Activated CD8-positive, alpha-beta memory T cell treated with anti-CD3 and anti-CD28 coated beads, Interleukin-2, amount 50 U/mL, for 1 hour (primary cell): Measurements from ENCODE around the gene CPXM2.

Experiments
- DNase-seq: peaks from one replicate; pipeline ENCODE4 v3.0.0-alpha.2; 2020; ENCODE audit errors: extremely low read depth

Gene CPXM2

GRCh38 chr10:123848564-123849457 lies 42.8 kb downstream of the CPXM2 start:
- DNase-seq = no peak

GRCh38 chr10:123847686-123848432 lies 43.7 kb downstream of the CPXM2 start:
- DNase-seq = no peak

- DNase-seq = no peak
These were observed 47.8 kb downstream of the CPXM2 start for GRCh38 chr10:123843835-123844234.

- no peak for DNase-seq
These were observed 48.8 kb downstream of the CPXM2 start for GRCh38 chr10:123842692-123843385.

DNA sequence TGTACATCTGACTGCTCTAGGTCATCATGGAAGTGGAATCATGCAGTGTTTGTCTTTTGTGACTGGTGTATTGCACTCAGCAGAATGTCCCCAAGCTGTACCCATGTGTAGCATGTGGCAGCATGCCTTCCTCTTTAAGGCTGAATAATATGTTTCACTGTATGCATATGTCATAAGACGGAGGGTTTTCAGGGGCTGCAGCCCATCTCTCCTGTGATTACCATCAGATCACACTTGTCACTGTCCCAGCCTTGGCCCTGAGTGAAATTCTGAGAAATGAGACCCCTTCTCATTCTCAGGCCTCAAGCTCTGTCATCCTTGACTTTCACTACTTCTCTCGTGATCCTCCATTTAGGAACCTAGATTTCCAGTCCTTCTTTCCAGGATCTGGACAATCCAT lies 50.0 kb downstream of the CPXM2 start:
- no peak for DNase-seq

DNA sequence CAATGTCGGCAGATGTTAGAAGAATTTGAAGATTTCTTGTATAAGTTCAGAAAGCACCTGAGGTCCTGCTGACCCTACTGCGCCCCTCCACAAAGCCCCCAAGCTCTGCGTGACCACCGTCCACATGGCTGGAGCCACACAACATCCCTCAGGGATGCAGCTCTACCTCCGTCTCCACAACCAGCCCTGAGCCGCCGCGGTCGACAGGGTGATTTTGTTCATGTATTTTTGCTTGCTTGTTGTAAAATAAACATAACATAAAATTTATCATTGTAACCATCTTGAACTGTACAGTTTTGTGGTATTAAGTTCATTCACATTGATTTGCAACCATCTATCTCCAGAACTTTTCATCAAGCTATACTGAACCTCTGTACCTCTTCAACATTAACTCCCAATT lies 50.5 kb downstream of the CPXM2 start:
- no peak for DNase-seq

DNA sequence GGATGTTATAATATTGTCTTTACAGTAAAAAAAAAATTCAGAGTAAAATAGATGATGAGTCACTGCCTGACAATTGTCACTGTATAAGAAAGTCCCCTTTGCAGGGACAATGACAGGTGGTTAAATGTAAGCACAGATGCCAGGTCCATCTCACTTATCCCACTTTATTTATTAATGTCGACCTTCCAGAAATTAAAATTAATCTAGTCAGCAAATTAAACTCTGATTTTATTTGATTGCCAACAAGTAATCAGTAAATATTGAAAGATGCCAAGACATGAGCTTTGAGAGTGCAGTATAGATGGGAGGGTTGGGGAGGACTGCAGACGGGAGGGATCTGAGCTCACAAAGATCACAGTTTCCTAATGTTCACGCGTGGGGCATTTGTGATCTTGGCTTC lies 50.9 kb downstream of the CPXM2 start:
- DNase-seq = no peak

DNA sequence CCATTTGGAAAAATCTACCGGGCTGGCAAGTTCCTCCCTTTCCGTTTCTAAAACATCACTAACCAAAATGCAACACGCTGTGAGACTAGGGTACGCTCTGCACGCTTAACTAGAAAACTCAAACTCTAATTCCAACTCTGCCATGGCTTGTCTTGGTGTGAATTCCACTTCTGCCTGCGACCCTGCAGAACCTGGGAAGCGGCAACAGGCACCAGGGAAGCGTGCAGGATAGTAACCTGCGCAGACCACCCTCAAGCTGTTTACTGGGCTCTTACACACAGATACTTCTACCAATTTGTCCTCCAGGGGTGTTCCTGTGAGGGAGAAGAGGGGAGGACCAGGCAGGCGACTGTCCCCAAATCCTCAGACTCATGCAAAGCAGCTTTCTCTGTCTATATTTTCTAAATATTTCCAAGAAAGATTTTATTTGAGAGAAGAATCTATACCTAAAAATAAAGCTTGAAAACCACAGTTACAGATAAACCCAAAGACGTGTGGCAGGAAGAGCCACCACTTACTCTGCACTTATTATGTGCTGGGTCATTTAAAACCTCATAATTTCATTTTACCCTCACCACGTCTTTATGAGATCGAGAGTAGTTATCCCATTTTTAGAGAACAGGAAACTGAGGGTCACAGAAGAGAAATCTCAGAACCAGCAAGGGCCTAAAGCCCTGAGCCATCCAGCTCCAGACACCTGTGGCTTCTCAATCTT lies 52.9 kb downstream of the CPXM2 start:
- no peak for DNase-seq

DNA sequence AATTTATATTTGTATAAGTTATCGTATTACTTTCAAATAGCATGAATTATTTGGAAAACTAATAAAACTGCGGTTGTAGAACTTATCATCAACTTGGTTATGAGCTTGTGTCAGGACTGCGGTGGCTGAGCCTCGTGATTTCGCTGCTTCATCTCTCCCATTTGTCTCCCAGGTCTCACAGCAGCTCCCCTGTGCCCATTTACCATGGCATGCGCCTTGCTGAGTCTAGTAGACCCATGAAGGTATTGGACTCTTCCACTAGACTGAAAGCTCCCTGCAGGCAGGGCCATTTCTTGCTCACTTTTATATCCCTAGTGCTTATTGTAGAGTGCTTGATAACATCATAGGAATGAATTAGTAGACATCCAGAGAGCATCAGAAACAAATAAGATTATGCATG lies 53.9 kb downstream of the CPXM2 start:
- DNase-seq = no peak

DNA sequence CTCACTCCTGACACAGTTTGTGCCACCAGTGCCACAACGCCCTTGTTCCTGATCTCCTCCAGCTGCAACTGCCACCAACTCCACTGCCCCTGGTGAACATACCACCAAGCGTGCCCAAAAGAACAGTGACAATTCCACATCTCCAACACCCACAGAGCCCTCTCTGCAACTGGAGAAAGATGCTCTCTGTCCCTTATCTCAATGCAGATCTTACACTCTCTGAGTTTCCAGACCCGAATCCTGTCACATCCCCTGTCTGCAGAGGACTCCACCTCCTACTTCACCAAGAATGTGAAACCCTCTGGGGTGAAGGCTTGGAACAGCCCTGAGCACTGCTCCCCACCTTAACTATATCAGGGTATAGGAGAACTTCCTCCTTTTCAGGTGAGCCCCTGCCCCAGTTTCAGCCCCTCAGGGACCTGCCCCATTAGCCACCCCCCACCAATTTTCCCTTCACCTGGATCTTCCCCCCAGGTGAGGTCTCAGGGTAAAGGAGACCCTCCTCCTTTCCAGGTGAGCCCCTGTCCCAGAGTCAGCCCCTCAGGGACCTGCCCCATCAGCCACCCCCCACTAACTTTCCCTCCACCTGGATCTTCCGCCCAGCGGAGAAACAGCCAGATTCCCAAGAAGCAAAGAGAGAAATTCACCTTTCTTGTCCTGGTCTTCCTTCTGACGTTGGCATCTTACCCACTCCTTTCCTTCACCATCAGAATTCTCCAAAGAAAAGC lies 55.0 kb downstream of the CPXM2 start:
- no peak for DNase-seq

- DNase-seq = no peak
These were observed 56.0 kb downstream of the CPXM2 start for GRCh38 chr10:123835575-123835974.

DNA sequence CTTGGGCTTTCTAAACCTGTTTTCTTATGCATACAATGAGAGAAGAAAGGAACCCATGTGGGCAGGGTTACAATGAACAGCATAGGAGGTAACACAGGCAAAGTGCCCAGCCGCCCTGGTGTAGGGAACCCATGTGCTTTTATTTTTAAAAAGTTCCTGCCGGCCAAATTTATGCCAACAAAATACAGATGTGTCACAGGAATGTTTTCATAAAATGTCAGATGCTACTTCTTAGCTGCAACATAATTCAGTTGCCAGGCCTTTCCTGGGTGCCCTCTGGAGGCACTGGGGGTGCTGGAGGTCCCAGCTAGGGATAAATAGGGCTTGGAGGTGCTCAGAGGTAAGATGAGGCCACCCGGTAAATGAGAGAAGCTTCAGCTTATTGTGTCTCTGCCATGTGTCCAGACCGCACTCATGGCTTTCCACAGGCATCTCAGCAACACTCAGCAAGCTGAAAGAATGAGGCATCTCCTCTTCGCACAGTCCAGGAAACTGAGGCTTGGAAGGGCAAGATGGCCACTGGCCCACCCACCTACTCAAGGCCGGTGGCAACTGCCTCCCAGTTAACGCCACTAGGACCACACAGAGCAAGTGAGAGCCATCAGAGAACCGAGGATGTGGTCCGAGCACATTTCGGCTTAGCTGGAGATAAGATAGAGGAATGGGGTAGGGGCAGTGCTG lies 58.3 kb downstream of the CPXM2 start:
- no peak for DNase-seq

DNA sequence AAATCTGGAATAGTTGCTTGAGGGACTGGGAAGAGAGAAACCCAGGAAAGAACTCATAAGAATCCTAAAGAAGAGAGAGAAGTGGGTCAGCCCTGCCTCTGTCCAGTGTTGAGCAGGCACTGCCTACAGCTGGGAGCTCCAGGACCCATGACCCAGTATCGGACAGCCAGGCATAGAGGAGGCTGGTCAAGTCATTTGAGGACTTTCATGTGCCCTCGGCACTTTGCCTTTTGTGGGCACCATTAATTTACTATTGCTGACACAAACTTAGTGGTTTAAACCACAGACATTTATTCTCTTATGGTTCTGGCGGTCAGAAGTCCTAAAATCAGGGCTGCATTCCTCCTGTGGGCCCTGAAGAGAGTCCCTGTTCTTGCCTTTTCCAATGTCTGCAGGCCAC lies 60.3 kb downstream of the CPXM2 start:
- DNase-seq = no peak

GRCh38 chr10:123821136-123821535 lies 70.5 kb downstream of the CPXM2 start:
- no peak for DNase-seq

DNA sequence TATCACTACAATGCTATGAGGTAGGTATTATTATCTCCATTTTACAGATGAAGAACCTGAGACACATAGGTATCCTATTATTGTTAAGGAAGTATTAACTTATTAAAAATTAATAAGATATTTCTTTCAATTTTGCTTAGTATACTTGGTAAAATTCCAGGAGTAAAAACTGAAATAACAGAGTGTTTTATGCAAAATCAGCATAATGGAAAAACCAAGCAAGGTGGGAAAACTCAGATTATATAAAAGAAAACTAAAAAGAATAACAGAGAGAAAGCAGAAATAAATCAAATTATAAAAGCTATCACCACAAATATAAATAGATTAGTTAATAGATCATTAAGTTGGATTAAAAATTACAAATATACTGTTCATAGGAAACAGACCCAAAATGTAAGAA lies 82.0 kb downstream of the CPXM2 start:
- DNase-seq = no peak

DNA sequence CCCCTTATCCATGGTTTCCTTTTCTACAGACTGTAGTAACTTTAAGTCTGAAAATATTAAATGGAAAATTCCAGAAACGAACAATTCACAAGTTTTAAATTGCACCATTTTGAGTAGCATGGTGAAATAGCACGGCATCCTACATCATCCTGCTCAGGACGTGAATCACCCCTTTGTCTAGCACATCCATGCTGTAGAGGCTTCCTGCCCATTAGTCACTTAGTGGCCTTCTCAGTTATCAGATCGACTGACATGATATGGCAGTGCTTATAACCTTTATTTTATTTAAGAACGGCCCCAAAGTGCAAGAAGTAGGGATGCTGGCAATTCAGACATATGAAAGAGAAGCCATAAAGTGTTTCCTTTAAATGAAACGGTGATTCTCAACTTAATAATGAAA lies 82.7 kb downstream of the CPXM2 start:
- no peak for DNase-seq

DNA sequence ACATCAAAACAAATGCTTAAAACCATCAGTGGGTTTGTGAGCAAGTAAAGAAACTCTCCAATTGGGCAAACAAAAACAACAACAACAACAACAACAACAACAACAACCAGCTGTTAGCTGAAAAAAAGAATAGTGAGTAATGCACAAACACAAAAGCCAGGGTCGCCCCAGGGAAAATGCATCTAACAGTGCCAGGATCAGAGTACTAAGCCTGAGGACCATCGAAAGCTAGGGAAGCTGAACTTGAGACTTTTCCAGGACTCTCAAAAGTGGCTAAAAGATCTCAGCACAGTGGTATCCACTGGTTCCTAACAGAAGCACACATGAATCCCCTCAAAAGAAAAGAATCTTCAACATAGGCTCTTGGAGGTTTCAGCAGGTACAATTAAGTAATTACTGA lies 83.3 kb downstream of the CPXM2 start:
- DNase-seq = no peak

GRCh38 chr10:123807444-123808035 lies 84.1 kb downstream of the CPXM2 start:
- no peak for DNase-seq

- no peak for DNase-seq
These were observed 86.9 kb downstream of the CPXM2 start for GRCh38 chr10:123804716-123805115.

DNA sequence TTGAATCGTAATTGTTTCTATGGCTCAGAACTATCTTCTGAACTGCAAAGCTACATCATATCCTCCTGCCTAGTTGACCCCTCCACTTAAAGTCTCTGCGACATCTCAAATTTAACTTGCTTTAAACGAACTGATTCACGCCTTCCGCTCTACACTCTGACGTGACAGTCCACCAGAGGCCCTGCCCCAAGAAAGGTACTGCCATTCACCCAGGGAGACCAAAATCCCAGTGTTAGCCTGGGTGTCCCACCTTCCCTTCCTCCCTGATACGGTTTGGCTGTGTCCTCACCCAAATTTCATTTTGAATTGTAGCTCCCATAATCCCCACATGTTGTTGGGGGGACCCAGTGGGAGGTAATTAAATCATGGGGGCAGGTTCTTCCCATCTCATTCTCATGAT lies 90.8 kb downstream of the CPXM2 start:
- DNase-seq = no peak
